MM.1S (cell line): Measurements from ENCODE around the gene SULT1C2.

Experiments used
- DNase-seq: peaks from one replicate; pipeline ENCODE4 v3.0.0-alpha.2; 2015
- H2AFZ ChIP-seq: fragments of 300-600 bp; sonication (generic); 2 replicates; pipeline ENCODE4 v1.6.0; 2016; ENCODE audit warnings: antibody characterized with exemption, low read length
- H3F3A ChIP-seq: fragments of 300-600 bp; sonication (generic); 2 replicates; pipeline ENCODE4 v1.6.1; 2016; ENCODE audit warnings: mild to moderate bottlenecking, antibody characterized with exemption, low read length, moderate library complexity, mixed read lengths; ENCODE audit not compliant: insufficient read depth
- H3K27ac ChIP-seq: fragments of 300-600 bp; sonication (generic); 2 replicates; pipeline ENCODE4 v1.5.1; 2016; ENCODE audit warnings: mild to moderate bottlenecking, low read length
- H3K27me3 ChIP-seq: fragments of 300-600 bp; sonication (generic); replicated peaks from 2 replicates; pipeline ENCODE4 v1.6.0; 2016; ENCODE audit warnings: low read length; ENCODE audit not compliant: insufficient read depth
- H3K36me3 ChIP-seq: fragments of 300-600 bp; sonication (generic); replicated peaks from 2 replicates; pipeline ENCODE4 v1.6.1; 2016; ENCODE audit warnings: mild to moderate bottlenecking, low read length, mixed read lengths; ENCODE audit not compliant: insufficient read depth
- H3K4me1 ChIP-seq: fragments of 300-600 bp; sonication (generic); 2 replicates; pipeline ENCODE4 v1.6.1; 2016; ENCODE audit warnings: low read length, mixed read lengths
- H3K4me2 ChIP-seq: fragments of 300-600 bp; sonication (generic); 2 replicates; pipeline ENCODE4 v1.6.0; 2016; ENCODE audit warnings: low read depth, low read length
- H3K4me3 ChIP-seq: fragments of 300-600 bp; sonication (generic); 2 replicates; pipeline ENCODE4 v1.5.1; 2016; ENCODE audit warnings: low read length, mixed read lengths
- H3K79me2 ChIP-seq: fragments of 300-600 bp; sonication (generic); 2 replicates; pipeline ENCODE4 v1.6.1; 2016; ENCODE audit warnings: mixed run types, low read length, mixed read lengths
- H3K9ac ChIP-seq: fragments of 300-600 bp; sonication (generic); 2 replicates; pipeline ENCODE4 v1.6.1; 2016; ENCODE audit warnings: low read length, mixed read lengths
- H3K9me2 ChIP-seq: fragments of 300-600 bp; sonication (generic); replicated peaks from 2 replicates; pipeline ENCODE4 v1.6.1; 2016; ENCODE audit warnings: mild to moderate bottlenecking, low read length, mixed read lengths; ENCODE audit not compliant: insufficient read depth
- H3K9me3 ChIP-seq: fragments of 300-600 bp; sonication (generic); replicated peaks from 2 replicates; pipeline ENCODE4 v1.6.1; 2016; ENCODE audit warnings: mild to moderate bottlenecking, low read length, mixed read lengths; ENCODE audit not compliant: insufficient read depth
- H4K20me1 ChIP-seq: fragments of 300-600 bp; sonication (generic); 2 replicates; pipeline ENCODE4 v1.6.1; 2016; ENCODE audit warnings: mild to moderate bottlenecking, low read length, moderate library complexity, mixed read lengths; ENCODE audit not compliant: insufficient read depth
- EZH2 ChIP-seq: fragments of 300-600 bp; sonication (generic); optimal IDR thresholded peaks from 2 replicates; pipeline ENCODE3; 2017; ENCODE audit warnings: low read depth, mild to moderate bottlenecking, antibody characterized with exemption, low read length, mixed read lengths
- EZH2phosphoT487 ChIP-seq: fragments of 300-600 bp; sonication (generic); IDR thresholded peaks from 2 replicates; pipeline ENCODE4 v1.6.1; 2018; ENCODE audit warnings: antibody characterized with exemption, low read length
- TF ChIP-seq, protein P1 (sequence below): fragments of 300-600 bp; sonication (generic); IDR thresholded peaks from 2 replicates; pipeline ENCODE4 v1.5.1; 2016; ENCODE audit warnings: antibody characterized with exemption, low read length, mixed read lengths

Gene SULT1C2

DNA sequence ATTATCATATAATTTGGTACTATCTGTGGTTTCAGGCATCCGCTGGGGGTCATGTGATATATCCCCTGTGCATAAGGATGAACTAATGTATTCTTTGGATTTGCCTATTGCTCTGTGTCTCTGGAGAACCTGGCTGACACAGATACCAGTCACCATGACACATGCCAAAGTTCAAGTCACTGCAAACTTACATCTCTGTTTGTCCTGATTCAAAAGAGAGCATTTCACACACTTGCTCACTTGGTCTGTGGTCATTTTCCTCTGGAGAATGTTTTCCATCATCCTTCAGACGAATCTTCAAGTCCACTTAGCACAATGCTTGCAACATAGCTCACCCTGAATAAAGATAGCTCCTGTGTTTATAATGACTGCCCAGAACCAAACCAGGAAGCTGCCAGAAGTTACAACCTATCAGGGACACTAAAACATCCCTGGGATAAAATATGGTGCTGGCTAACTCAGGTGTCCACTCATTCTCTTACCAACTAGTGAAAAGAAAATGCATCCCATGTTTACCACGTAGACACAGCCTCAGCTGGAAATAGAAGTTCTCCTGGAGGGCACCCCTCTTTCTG is 30.9 kb upstream of the SULT1C2 start:
- H3F3A ChIP-seq = no peaks in the 10 kb centered on the region

DNA sequence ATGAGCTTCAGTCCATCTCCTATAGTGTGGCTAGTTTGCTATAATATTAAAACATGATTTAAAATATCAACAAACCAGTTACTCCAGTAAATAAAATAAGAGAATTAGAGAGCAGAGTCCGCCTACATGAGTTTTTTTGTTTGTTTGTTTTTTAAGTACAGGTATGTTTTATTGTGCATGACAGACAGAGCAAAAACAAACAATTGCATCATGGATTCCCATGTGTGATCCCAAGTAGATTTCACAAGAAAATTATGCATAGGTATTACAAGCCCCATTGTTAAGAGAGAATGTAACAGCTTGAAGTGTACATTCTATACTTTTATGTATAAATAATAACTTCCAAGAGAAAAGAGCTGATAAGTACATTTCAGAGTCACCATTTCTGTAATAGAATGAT is 27.9 kb upstream of the SULT1C2 start:
- Histone ChIP-seq H3K4me2 (no peak overlapping the region), H3K79me2 (no peaks in the 10 kb centered on the region), H3K36me3 (no peaks in the 10 kb centered on the region), H3K27me3 (no peaks in the 10 kb centered on the region), H3K4me3 (no peak overlapping the region), H3F3A (no peaks in the 10 kb centered on the region), H3K9ac (no peak overlapping the region), H2AFZ (no peak overlapping the region), H3K4me1 (no peaks in the 10 kb centered on the region), H3K9me2 (no peaks in the 10 kb centered on the region), H4K20me1 (no peaks in the 10 kb centered on the region), H3K9me3 (no peaks in the 10 kb centered on the region), H3K27ac (no peak overlapping the region)
- TF ChIP-seq EZH2 = no peak
- TF ChIP-seq EZH2phosphoT487 = no peak
- TF ChIP-seq, protein P1, sequence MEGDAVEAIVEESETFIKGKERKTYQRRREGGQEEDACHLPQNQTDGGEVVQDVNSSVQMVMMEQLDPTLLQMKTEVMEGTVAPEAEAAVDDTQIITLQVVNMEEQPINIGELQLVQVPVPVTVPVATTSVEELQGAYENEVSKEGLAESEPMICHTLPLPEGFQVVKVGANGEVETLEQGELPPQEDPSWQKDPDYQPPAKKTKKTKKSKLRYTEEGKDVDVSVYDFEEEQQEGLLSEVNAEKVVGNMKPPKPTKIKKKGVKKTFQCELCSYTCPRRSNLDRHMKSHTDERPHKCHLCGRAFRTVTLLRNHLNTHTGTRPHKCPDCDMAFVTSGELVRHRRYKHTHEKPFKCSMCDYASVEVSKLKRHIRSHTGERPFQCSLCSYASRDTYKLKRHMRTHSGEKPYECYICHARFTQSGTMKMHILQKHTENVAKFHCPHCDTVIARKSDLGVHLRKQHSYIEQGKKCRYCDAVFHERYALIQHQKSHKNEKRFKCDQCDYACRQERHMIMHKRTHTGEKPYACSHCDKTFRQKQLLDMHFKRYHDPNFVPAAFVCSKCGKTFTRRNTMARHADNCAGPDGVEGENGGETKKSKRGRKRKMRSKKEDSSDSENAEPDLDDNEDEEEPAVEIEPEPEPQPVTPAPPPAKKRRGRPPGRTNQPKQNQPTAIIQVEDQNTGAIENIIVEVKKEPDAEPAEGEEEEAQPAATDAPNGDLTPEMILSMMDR = no peak
- no peak for DNase-seq

More for the DNA sequence above, 30.9 kb upstream of the SULT1C2 start:
- H3K27ac ChIP-seq = no peak overlapping the region
- no peaks in the 10 kb centered on the region for H3K79me2 ChIP-seq
- TF ChIP-seq EZH2 (no peak), EZH2phosphoT487 (no peak)
- TF ChIP-seq, protein P1 = no peak
- no peak overlapping the region for H3K4me2 ChIP-seq
- no peaks in the 10 kb centered on the region for H3K4me1 ChIP-seq
- H3K4me3 ChIP-seq = no peak overlapping the region
- H3K9me3 ChIP-seq = no peaks in the 10 kb centered on the region
- H3K9me2 ChIP-seq = no peaks in the 10 kb centered on the region
- DNase-seq = no peak
- H4K20me1 ChIP-seq = no peaks in the 10 kb centered on the region
- H3K9ac ChIP-seq = no peak overlapping the region
- no peak overlapping the region for H2AFZ ChIP-seq
- H3K36me3 ChIP-seq = no peaks in the 10 kb centered on the region
- H3K27me3 ChIP-seq = no peaks in the 10 kb centered on the region

DNA sequence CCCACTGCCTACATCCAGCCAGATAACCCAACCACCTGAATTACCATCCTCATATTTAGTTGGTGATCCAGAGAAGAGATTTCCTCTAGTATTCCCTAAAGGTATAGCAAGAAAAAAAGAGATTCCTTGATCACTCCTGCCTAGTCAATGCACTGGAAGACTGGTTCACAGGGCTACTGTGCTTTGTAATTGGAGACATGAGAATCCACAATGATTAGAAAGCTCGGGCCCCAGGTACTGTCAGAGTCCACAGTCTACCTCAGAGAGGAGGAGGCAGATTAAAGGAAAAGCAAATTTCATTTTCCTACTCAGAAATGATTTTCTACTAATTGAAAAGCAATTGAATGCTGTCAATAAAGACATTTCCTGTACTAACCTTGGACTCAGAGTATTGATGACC is 26.7 kb upstream of the SULT1C2 start:
- H3K27me3 ChIP-seq = no peaks in the 10 kb centered on the region
- H3K4me2 ChIP-seq = no peak overlapping the region
- no peaks in the 10 kb centered on the region for H3F3A ChIP-seq
- no peaks in the 10 kb centered on the region for H4K20me1 ChIP-seq
- H3K9ac ChIP-seq = no peak overlapping the region
- DNase-seq = no peak
- H2AFZ ChIP-seq = no peak overlapping the region
- H3K27ac ChIP-seq = no peak overlapping the region
- no peaks in the 10 kb centered on the region for H3K9me3 ChIP-seq
- no peaks in the 10 kb centered on the region for H3K4me1 ChIP-seq
- TF ChIP-seq EZH2 (no peak), EZH2phosphoT487 (no peak)
- TF ChIP-seq, protein P1 = no peak
- H3K9me2 ChIP-seq = no peaks in the 10 kb centered on the region
- no peaks in the 10 kb centered on the region for H3K36me3 ChIP-seq
- H3K4me3 ChIP-seq = no peak overlapping the region
- no peaks in the 10 kb centered on the region for H3K79me2 ChIP-seq
